ENCODE data around the gene WNT9A. TPM values are rescaled to one million over a fixed set of nuclear protein-coding genes. Genes with fewer than 3 reads are reported as not detected.

Gene WNT9A
- total RNA-seq, 2 experiments from 2014 or later = not detected

GRCh38 chr1:227909188-227909587 is 38.5 kb downstream of the WNT9A start:
- CTCF ChIA-PET (ENCODE audit: unreplicated experiment) = no interaction called here
- Histone ChIP-seq H3K4me2 (ENCODE audit: low read length) (no peak overlapping the region), H3K9me3 (ENCODE audit: low read length) (no peaks in the 10 kb centered on the region), H3K9me2 (ENCODE audit: insufficient read depth, low read length) (no peaks in the 10 kb centered on the region), H3K79me2 (ENCODE audit: insufficient read depth, low read depth, low read length) (no peaks in the 10 kb centered on the region), H3K4me1 (ENCODE audit: insufficient read depth, low read length, poor library complexity, severe bottlenecking) (no peaks in the 10 kb centered on the region), H3K27ac (ENCODE audit: low read depth, low read length, poor library complexity, severe bottlenecking) (no peak overlapping the region), H3K36me3 (ENCODE audit: insufficient read depth, low read length) (no peaks in the 10 kb centered on the region), H2AFZ (ENCODE audit: low read length) (no peak overlapping the region), H4K20me1 (ENCODE audit: insufficient read depth, low read length) (no peaks in the 10 kb centered on the region; the same call in 1 of the 2 replicates), H3K4me3 (ENCODE audit: low read depth, low read length, poor library complexity, severe bottlenecking) (no peak overlapping the region)
- TF ChIP-seq EZH2phosphoT487 (IDR thresholded peaks at IDR 0.05; ENCODE audit: borderline replicate concordance, low read depth, low read length) (no peak), CTCF (conservative IDR thresholded peaks at IDR 0.05; ENCODE audit: low read length) (no peak)
- no TSS peak for BruUV-seq (replicated peaks)
- intact Hi-C loops (cut with micrococcal nuclease; ENCODE audit: unreplicated experiment) = no loop called here
- DNase-seq (ENCODE audit: low spot score) = no peak
- POLR2A ChIA-PET = no interaction called here

GRCh38 chr1:227908359-227908758 is 39.4 kb downstream of the WNT9A start:
- Histone ChIP-seq H3K4me3 (ENCODE audit: low read depth, low read length, poor library complexity, severe bottlenecking) (no peak overlapping the region), H3K27ac (ENCODE audit: low read depth, low read length, poor library complexity, severe bottlenecking) (no peak overlapping the region), H3K4me1 (ENCODE audit: insufficient read depth, low read length, poor library complexity, severe bottlenecking) (no peaks in the 10 kb centered on the region), H3K36me3 (ENCODE audit: insufficient read depth, low read length) (no peaks in the 10 kb centered on the region), H3K9me2 (ENCODE audit: insufficient read depth, low read length) (no peaks in the 10 kb centered on the region), H3K9me3 (ENCODE audit: low read length) (no peaks in the 10 kb centered on the region), H3K79me2 (ENCODE audit: insufficient read depth, low read depth, low read length) (no peaks in the 10 kb centered on the region), H2AFZ (ENCODE audit: low read length) (no peak overlapping the region), H4K20me1 (ENCODE audit: insufficient read depth, low read length) (no peaks in the 10 kb centered on the region; the same call in 1 of the 2 replicates), H3K4me2 (ENCODE audit: low read length) (no peak overlapping the region)
- TF ChIP-seq EZH2phosphoT487 (IDR thresholded peaks at IDR 0.05; ENCODE audit: borderline replicate concordance, low read depth, low read length) = no peak
- no peak for TF ChIP-seq CTCF (conservative IDR thresholded peaks at IDR 0.05; ENCODE audit: low read length)
- no peak for DNase-seq (ENCODE audit: low spot score)
- intact Hi-C loops (cut with micrococcal nuclease; ENCODE audit: unreplicated experiment) = no loop called here
- ChIA-PET POLR2A (no interaction called here), CTCF (ENCODE audit: unreplicated experiment) (no interaction called here)
- no TSS peak for BruUV-seq (replicated peaks)

- DNase-seq (ENCODE audit: low spot score) = no peak
- Histone ChIP-seq H3K27ac (ENCODE audit: low read depth, low read length, poor library complexity, severe bottlenecking) (no peak overlapping the region), H3K79me2 (ENCODE audit: insufficient read depth, low read depth, low read length) (no peaks in the 10 kb centered on the region), H3K4me1 (ENCODE audit: insufficient read depth, low read length, poor library complexity, severe bottlenecking) (no peaks in the 10 kb centered on the region), H3K4me2 (ENCODE audit: low read length) (no peak overlapping the region), H2AFZ (ENCODE audit: low read length) (no peak overlapping the region), H3K4me3 (ENCODE audit: low read depth, low read length, poor library complexity, severe bottlenecking) (no peak overlapping the region), H3K36me3 (ENCODE audit: insufficient read depth, low read length) (no peaks in the 10 kb centered on the region), H3K9me3 (ENCODE audit: low read length) (no peaks in the 10 kb centered on the region), H4K20me1 (ENCODE audit: insufficient read depth, low read length) (no peaks in the 10 kb centered on the region; the same call in 1 of the 2 replicates), H3K9me2 (ENCODE audit: insufficient read depth, low read length) (no peaks in the 10 kb centered on the region)
- TF ChIP-seq EZH2phosphoT487 (IDR thresholded peaks at IDR 0.05; ENCODE audit: borderline replicate concordance, low read depth, low read length) (no peak), CTCF (conservative IDR thresholded peaks at IDR 0.05; ENCODE audit: low read length) (no peak)
- ChIA-PET CTCF (ENCODE audit: unreplicated experiment) (no interaction called here), POLR2A (no interaction called here)
- BruUV-seq (replicated peaks) = no TSS peak
- intact Hi-C loops (cut with micrococcal nuclease; ENCODE audit: unreplicated experiment) = no loop called here
Measured at GRCh38 chr1:227907439-227908015, 40.2 kb downstream of the WNT9A start.
